ENCODE results near the gene EPHB2. TPM values are rescaled to one million over a fixed set of nuclear protein-coding genes. Genes with fewer than 3 reads are reported as not detected.

The EPHB2 gene
- total and polyA plus RNA-seq, 2 of the 4 experiments (the other 2 are of a cell fraction): 52.3 to 58.8 TPM

DNA sequence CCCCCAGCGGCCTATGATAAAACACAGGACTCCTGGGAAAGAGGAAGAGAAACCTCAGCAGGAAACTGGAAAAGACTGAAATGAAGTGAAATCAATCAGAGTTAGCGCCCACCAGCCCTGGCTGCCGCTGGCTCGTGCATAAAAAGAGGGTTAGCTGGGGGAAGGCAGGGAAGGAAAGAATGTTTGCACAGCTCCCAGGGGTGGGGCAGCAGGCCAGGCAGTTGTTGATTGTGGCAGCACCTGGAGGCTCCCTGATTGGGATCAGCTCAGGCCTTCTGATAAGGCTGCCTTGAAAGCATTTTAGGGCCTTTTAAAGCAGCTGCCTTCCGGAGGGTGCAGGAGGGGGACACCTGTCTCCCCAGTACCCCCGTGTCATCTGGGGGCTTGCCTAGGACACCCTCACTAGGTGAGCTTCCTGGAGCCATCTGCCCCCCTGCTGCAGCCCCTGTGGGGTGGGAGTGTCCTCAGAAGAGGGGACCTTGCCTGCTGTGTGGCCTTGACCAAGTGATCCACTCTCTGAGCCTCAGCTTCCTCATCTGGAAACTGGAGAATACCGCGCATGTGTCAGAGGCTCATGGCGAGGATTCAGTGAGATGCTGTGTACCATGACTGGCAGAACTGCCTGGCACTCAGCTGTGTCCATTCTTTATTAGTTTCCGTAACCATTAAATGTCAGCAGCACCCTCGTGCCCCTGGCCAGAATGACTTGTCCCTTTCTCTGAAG is 6.6 kb downstream of the EPHB2 start:
- Histone ChIP-seq H3K27ac (ENCODE audit: insufficient read depth, low read length) (no peak overlapping the region), H3K4me2 (ENCODE audit: low read depth, low read length) (no peak overlapping the region), H3K56ac (ENCODE audit: extremely low read depth, insufficient read depth, low read length) (no peak overlapping the region), H3K36me3 (ENCODE audit: control insufficient read depth, insufficient read depth, low read length) (peaks cover 1% of the 10 kb centered on the region; the same call in 1 of the 2 replicates), H2AFZ (replicated peaks; ENCODE audit: low read length, poor library complexity) (no peak overlapping the region), H3K18ac (ENCODE audit: low read depth, low read length) (no peak overlapping the region), H2AK5ac (ENCODE audit: low read depth, low read length) (peak overlapping the region; percentile 69; the same call in 1 of the 2 replicates), H2BK120ac (ENCODE audit: low read depth, low read length) (no peak overlapping the region), H2BK20ac (ENCODE audit: low read depth, low read length) (no peak overlapping the region), H2BK5ac (ENCODE audit: low read depth, low read length, poor library complexity, severe bottlenecking) (no peak overlapping the region), H4K20me1 (ENCODE audit: insufficient read depth, low read length) (peaks cover 89% of the 10 kb centered on the region), H3K14ac (replicated peaks; ENCODE audit: low read depth, low read length) (no peak overlapping the region), H3K23ac (ENCODE audit: low read depth, low read length) (no peak overlapping the region), H3K4me1 (ENCODE audit: control insufficient read depth, insufficient read depth, low read length) (peaks cover 10% of the 10 kb centered on the region), H3K9ac (ENCODE audit: low read depth, low read length) (no peak overlapping the region), H3K9me1 (ENCODE audit: insufficient read depth, low read length) (peaks cover 24% of the 10 kb centered on the region), H3K4me3 (ENCODE audit: insufficient read depth, low read depth, low read length) (no peak overlapping the region), H3K4ac (ENCODE audit: low read depth, low read length) (no peak overlapping the region), H4K91ac (ENCODE audit: insufficient read depth, low read depth, low read length) (no peak overlapping the region), H4K5ac (ENCODE audit: low read depth, low read length) (no peak overlapping the region), H2BK15ac (ENCODE audit: low read depth, low read length) (no peak overlapping the region), H3K79me1 (ENCODE audit: low read depth in 1 of 2, low read length in 2 of 2) (peaks cover 41 to 96% of the 10 kb centered on the region in 2 experiments), H3K27me3 (ENCODE audit: control insufficient read depth, insufficient read depth, low read length) (no peaks in the 10 kb centered on the region), H3K9me3 (ENCODE audit: control insufficient read depth, insufficient read depth, low read length) (no peaks in the 10 kb centered on the region), H2AK9ac (replicated peaks; ENCODE audit: low read depth, low read length, poor library complexity) (no peak overlapping the region), H4K8ac (ENCODE audit: low read depth in 2 of 2, low read length in 2 of 2) (no peak overlapping the region)
- in situ Hi-C loops (cut with MboI; ENCODE audit: low sequenced_read_pairs) (no loop called here), dilution Hi-C loops (cut with HindIII; ENCODE audit: low sequenced_read_pairs, unreplicated experiment) (no loop called here), intact Hi-C loops (cut with micrococcal nuclease) (no loop called here)
- POLR2A ChIA-PET (ENCODE audit: unreplicated experiment): interaction anchor here (0.7 kb wide), 1 partner anchor 22 kb away, joined by 3 read pairs; no protein-coding TSS in a partner anchor
- TF ChIP-seq RAD21 (IDR thresholded peaks at IDR 0.05; ENCODE audit: low read length) (no peak), RCOR1 (IDR thresholded peaks at IDR 0.05; ENCODE audit: insufficient replicate concordance, low read length) (no peak), RFX5 (IDR thresholded peaks at IDR 0.05; ENCODE audit: low read depth, low read length) (no peak), MAZ (IDR thresholded peaks at IDR 0.05; ENCODE audit: borderline replicate concordance, low read depth, low read length) (no peak), NFE2L2 (IDR thresholded peaks at IDR 0.05; ENCODE audit: low read depth, low read length) (no peak), SMC3 (IDR thresholded peaks at IDR 0.05; ENCODE audit: low read depth, low read length) (no peak), BHLHE40 (IDR thresholded peaks at IDR 0.05; ENCODE audit: low read depth, low read length) (no peak), CEBPB (IDR thresholded peaks at IDR 0.05; ENCODE audit: low read depth, low read length) (no peak), MAFK (IDR thresholded peaks at IDR 0.05; ENCODE audit: low read depth, low read length) (no peak), POLR2A (IDR thresholded peaks at IDR 0.05; ENCODE audit: low read depth, low read length) (no peak), FOS (IDR thresholded peaks at IDR 0.05; ENCODE audit: low read depth, low read length) (no peak), CHD1 (IDR thresholded peaks at IDR 0.05; ENCODE audit: low read depth, low read length) (no peak), MXI1 (IDR thresholded peaks at IDR 0.05; ENCODE audit: borderline replicate concordance, low read depth, low read length) (no peak)
- TF ChIP-seq, protein P1, sequence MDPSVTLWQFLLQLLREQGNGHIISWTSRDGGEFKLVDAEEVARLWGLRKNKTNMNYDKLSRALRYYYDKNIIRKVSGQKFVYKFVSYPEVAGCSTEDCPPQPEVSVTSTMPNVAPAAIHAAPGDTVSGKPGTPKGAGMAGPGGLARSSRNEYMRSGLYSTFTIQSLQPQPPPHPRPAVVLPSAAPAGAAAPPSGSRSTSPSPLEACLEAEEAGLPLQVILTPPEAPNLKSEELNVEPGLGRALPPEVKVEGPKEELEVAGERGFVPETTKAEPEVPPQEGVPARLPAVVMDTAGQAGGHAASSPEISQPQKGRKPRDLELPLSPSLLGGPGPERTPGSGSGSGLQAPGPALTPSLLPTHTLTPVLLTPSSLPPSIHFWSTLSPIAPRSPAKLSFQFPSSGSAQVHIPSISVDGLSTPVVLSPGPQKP (IDR thresholded peaks at IDR 0.05; ENCODE audit: borderline replicate concordance, low read depth, low read length): no peak
- TF ChIP-seq, protein P2, sequence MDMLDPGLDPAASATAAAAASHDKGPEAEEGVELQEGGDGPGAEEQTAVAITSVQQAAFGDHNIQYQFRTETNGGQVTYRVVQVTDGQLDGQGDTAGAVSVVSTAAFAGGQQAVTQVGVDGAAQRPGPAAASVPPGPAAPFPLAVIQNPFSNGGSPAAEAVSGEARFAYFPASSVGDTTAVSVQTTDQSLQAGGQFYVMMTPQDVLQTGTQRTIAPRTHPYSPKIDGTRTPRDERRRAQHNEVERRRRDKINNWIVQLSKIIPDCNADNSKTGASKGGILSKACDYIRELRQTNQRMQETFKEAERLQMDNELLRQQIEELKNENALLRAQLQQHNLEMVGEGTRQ (IDR thresholded peaks at IDR 0.05; ENCODE audit: low read depth, low read length): no peak
- TF ChIP-seq, protein P3, sequence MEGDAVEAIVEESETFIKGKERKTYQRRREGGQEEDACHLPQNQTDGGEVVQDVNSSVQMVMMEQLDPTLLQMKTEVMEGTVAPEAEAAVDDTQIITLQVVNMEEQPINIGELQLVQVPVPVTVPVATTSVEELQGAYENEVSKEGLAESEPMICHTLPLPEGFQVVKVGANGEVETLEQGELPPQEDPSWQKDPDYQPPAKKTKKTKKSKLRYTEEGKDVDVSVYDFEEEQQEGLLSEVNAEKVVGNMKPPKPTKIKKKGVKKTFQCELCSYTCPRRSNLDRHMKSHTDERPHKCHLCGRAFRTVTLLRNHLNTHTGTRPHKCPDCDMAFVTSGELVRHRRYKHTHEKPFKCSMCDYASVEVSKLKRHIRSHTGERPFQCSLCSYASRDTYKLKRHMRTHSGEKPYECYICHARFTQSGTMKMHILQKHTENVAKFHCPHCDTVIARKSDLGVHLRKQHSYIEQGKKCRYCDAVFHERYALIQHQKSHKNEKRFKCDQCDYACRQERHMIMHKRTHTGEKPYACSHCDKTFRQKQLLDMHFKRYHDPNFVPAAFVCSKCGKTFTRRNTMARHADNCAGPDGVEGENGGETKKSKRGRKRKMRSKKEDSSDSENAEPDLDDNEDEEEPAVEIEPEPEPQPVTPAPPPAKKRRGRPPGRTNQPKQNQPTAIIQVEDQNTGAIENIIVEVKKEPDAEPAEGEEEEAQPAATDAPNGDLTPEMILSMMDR (conservative IDR thresholded peaks at IDR 0.05; ENCODE audit: low read depth, low read length): no peak
- WGBS, 2 experiments (ENCODE audit: extremely low coverage in 2 of 2, insufficient read length in 1 of 2): 83% methylated on average over 5 of the region's 11 CpGs; no CpG with 5 or more reads in 1 of the 2 experiments
- BruUV-seq (replicated peaks): no TSS peak
- CTCF ChIA-PET: no interaction called here
- DNase-seq: no peak
- ATAC-seq (ENCODE audit: low read depth): no peak

Data from IMR-90 (cell line).